Endothelial cell of umbilical vein (primary cell): ENCODE measurements around the gene RAMP1. TPM values are rescaled to one million over a fixed set of nuclear protein-coding genes. Genes with fewer than 3 reads are reported as not detected.

Experiments used
- BruUV-seq: library from RNA; stranded (reverse); fragments of 400-500 nt; replicated peaks from 2 replicates; lab custom pipeline; 2021; lab: Mats Ljungman, UMichigan
- CTCF ChIA-PET: fragments of 300-600, 350-600 bp; sonication (Branson Sonifier 250); formaldehyde crosslinking; loops from one replicate; lab custom pipeline; 2021; ENCODE audit warnings: antibody characterized with exemption, inconsistent platforms; lab: Charles Lee
- POLR2A ChIA-PET: fragments of 300-600, 350-600 bp; sonication (Branson Sonifier 250); formaldehyde crosslinking; loops from one replicate; lab custom pipeline; 2021; ENCODE audit warnings: antibody characterized with exemption, inconsistent platforms; lab: Charles Lee
- DNase-seq: peaks from one replicate; pipeline ENCODE4 v3.0.0-alpha.2; 2011; ENCODE audit warnings: low read depth, low spot score
- FAIRE-seq: peaks from 2 replicates; lab custom pipeline; 2011; peaks lifted over from hg19 to GRCh38; lab: Jason Lieb, UNC
- H2AFZ ChIP-seq: 2 replicates; pipeline ENCODE4 v1.6.0; 2012; ENCODE audit warnings: low read depth, low read length, control low read depth, inconsistent platforms
- H3K27ac ChIP-seq: 2 replicates; pipeline ENCODE4 v1.5.1; 2011; ENCODE audit warnings: low read depth, mild to moderate bottlenecking, control low read depth, low read length, moderate library complexity; ENCODE audit not compliant: insufficient read depth
- H3K27me3 ChIP-seq, 2 experiments: 2 replicates each; pipeline versions ENCODE4 v1.6.0 to v1.6.1; 2011; ENCODE audit warnings: low read length in 2 of 2, mixed read lengths in 1 of 2; ENCODE audit not compliant: control insufficient read depth in 2 of 2, insufficient read depth in 2 of 2
- H3K36me3 ChIP-seq, 2 experiments: 2 replicates in 1 of 2; 3 replicates in 1 of 2; pipeline ENCODE4 v1.5.1; 2011; ENCODE audit warnings: low read length in 2 of 2, mild to moderate bottlenecking in 1 of 2, moderate library complexity in 1 of 2; ENCODE audit not compliant: control insufficient read depth in 2 of 2, insufficient read depth in 2 of 2; ENCODE audit errors: extremely low read depth in 1 of 2
- H3K4me1 ChIP-seq: 3 replicates; pipeline ENCODE4 v1.5.1; 2011; ENCODE audit warnings: mild to moderate bottlenecking, low read length; ENCODE audit not compliant: control insufficient read depth, insufficient read depth; ENCODE audit errors: extremely low read depth
- H3K4me2 ChIP-seq: 2 replicates; pipeline ENCODE4 v1.6.1; 2011; ENCODE audit warnings: low read length, control low read depth, mixed read lengths; ENCODE audit not compliant: insufficient read depth
- H3K4me3 ChIP-seq, 3 experiments: fragments of 200-600 bp in 1 of 3; sonication (generic), shearing (Covaris generic) in 1 of 3; replicated peaks in 1 of 3; 2 replicates each; pipeline ENCODE4 v1.5.1; 2011 to 2016; ENCODE audit warnings: control low read depth in 3 of 3, low read length in 3 of 3, mild to moderate bottlenecking in 2 of 3, inconsistent platforms in 1 of 3, low read depth in 1 of 3, moderate library complexity in 1 of 3; ENCODE audit not compliant: insufficient read depth in 1 of 3
- H3K79me2 ChIP-seq: 2 replicates; pipeline ENCODE4 v1.6.0; 2012; ENCODE audit warnings: low read length, inconsistent platforms; ENCODE audit not compliant: control insufficient read depth, insufficient read depth
- H3K9ac ChIP-seq: replicated peaks from 2 replicates; pipeline ENCODE3; 2011; ENCODE audit warnings: low read length, control low read depth; ENCODE audit not compliant: insufficient read depth; ENCODE audit errors: extremely low read depth
- H3K9me1 ChIP-seq: replicated peaks from 3 replicates; pipeline ENCODE4 v1.6.0; 2011; ENCODE audit warnings: mild to moderate bottlenecking, low read length; ENCODE audit not compliant: control insufficient read depth, insufficient read depth; ENCODE audit errors: extremely low read depth
- H3K9me3 ChIP-seq: replicated peaks from 2 replicates; pipeline ENCODE4 v1.5.1; 2012; ENCODE audit warnings: low read length, inconsistent platforms; ENCODE audit not compliant: control insufficient read depth, insufficient read depth
- H4K20me1 ChIP-seq: replicated peaks from 2 replicates; pipeline ENCODE3; 2011; ENCODE audit warnings: mild to moderate bottlenecking, low read length; ENCODE audit not compliant: control insufficient read depth, insufficient read depth; ENCODE audit errors: extremely low read depth
- EZH2 ChIP-seq: IDR thresholded peaks from 2 replicates; pipeline ENCODE4 v1.6.1; 2012; ENCODE audit warnings: borderline replicate concordance, low read depth, mild to moderate bottlenecking, moderate library complexity, low read length, inconsistent platforms; ENCODE audit not compliant: severe bottlenecking
- FOS ChIP-seq: IDR thresholded peaks from 2 replicates; pipeline ENCODE4 v1.6.1; 2011; ENCODE audit warnings: mild to moderate bottlenecking, low read length, moderate library complexity, borderline replicate concordance; ENCODE audit not compliant: insufficient read depth
- GATA2 ChIP-seq: IDR thresholded peaks from 2 replicates; pipeline ENCODE4 v1.7.0; 2011; ENCODE audit warnings: low read depth, mild to moderate bottlenecking, moderate library complexity, mixed read lengths, low read length; ENCODE audit not compliant: insufficient read length, insufficient read depth
- JUN ChIP-seq: IDR thresholded peaks from 2 replicates; pipeline ENCODE4 v1.6.1; 2011; ENCODE audit warnings: borderline replicate concordance, low read depth; ENCODE audit not compliant: insufficient read length, insufficient read depth
- MYC ChIP-seq: IDR thresholded peaks from one replicate; pipeline ENCODE4 v1.6.1; 2011; ENCODE audit warnings: mild to moderate bottlenecking, low read depth, low read length
- POLR2A ChIP-seq: IDR thresholded peaks from 2 replicates; pipeline ENCODE4 v1.6.1; 2012; ENCODE audit warnings: low read depth, mild to moderate bottlenecking, control low read depth, low read length
- POLR2AphosphoS5 ChIP-seq: IDR thresholded peaks from 2 replicates; pipeline ENCODE4 v1.6.1; 2012; ENCODE audit warnings: low read depth, mild to moderate bottlenecking, control low read depth, low read length, moderate library complexity; ENCODE audit not compliant: insufficient read depth
- dilution Hi-C: fragments of 300-500 bp; cut with MboI; formaldehyde crosslinking; loops from one replicate; pipeline ENCODE4 v1.15.0; 2019; ENCODE audit warnings: low sequenced_read_pairs; ENCODE audit not compliant: extremely low pct_ligation_motif_present
- intact Hi-C: fragments of 100-400 bp; cut with micrococcal nuclease; formaldehyde crosslinking; loops from one replicate; pipeline ENCODE4 v1.10.0; 2022
- polyA plus RNA-seq, 4 experiments: library from polyadenylated mRNA; depleted of rRNA in 3 of 4; stranded (reverse) in 3 of 4; unstranded in 1 of 4; fragments of >200 nt; gene quantifications; 2 replicates each; pipeline versions ENCODE4 v1.2.1 to v1.2.3, GENCODE V29; 2011 to 2012; ENCODE audit warnings: missing spikeins in 1 of 4
- total RNA-seq: library from RNA; stranded (reverse); gene quantifications from 2 replicates; pipeline ENCODE4 v1.2.3, GENCODE V29; 2021
- TF ChIP-seq, protein P1 (sequence below), 2 donors: IDR thresholded peaks; 1 replicate in 1 of 2; 2 replicates in 1 of 2; pipeline ENCODE4 v1.5.1; 2011; ENCODE audit warnings: low read length in 2 of 2, mild to moderate bottlenecking in 2 of 2, moderate library complexity in 2 of 2, control low read depth in 1 of 2, inconsistent platforms in 1 of 2, low read depth in 1 of 2; ENCODE audit not compliant: insufficient read depth in 1 of 2; ENCODE audit errors: extremely low read depth in 1 of 2
- TF ChIP-seq, protein P2 (sequence below): IDR thresholded peaks from 2 replicates; pipeline ENCODE4 v1.6.1; 2011; ENCODE audit not compliant: insufficient read depth, insufficient read length

The RAMP1 gene
- total and polyA plus RNA-seq, 2 donors (not counting 3 experiments of a cell fraction or from before 2014, with no cell fraction given) = 0.18 TPM; not detected in 1

DNA sequence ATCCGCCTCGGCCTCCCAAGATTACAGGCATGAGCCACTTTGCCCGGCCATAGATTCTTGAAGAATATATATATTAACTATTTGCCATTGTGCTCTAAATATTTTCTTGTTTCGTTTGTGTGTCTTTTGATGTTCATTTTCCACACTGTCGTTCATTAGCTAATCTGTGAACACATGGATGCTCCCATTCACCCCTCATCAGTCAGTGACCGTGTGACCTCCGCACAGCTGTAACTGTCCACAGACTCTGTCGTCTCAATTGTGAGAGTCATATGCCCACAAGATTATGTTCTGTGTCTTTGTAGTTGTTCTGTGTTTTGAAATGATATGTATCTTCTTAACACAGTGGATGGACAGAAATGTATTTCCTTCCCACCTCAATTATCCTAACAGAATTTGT, 29.6 kb downstream of the RAMP1 start:
- POLR2A ChIA-PET = no interaction called here
- TF ChIP-seq MYC (no peak), POLR2AphosphoS5 (no peak), JUN (no peak), EZH2 (no peak), FOS (no peak), POLR2A (no peak), GATA2 (no peak)
- TF ChIP-seq, protein P1, sequence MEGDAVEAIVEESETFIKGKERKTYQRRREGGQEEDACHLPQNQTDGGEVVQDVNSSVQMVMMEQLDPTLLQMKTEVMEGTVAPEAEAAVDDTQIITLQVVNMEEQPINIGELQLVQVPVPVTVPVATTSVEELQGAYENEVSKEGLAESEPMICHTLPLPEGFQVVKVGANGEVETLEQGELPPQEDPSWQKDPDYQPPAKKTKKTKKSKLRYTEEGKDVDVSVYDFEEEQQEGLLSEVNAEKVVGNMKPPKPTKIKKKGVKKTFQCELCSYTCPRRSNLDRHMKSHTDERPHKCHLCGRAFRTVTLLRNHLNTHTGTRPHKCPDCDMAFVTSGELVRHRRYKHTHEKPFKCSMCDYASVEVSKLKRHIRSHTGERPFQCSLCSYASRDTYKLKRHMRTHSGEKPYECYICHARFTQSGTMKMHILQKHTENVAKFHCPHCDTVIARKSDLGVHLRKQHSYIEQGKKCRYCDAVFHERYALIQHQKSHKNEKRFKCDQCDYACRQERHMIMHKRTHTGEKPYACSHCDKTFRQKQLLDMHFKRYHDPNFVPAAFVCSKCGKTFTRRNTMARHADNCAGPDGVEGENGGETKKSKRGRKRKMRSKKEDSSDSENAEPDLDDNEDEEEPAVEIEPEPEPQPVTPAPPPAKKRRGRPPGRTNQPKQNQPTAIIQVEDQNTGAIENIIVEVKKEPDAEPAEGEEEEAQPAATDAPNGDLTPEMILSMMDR (IDR thresholded peaks at IDR 0.05; ENCODE audit: extremely low read depth in 1 of 2, insufficient read depth in 1 of 2, low read depth in 1 of 2, low read length in 2 of 2) = no peak
- TF ChIP-seq, protein P2, sequence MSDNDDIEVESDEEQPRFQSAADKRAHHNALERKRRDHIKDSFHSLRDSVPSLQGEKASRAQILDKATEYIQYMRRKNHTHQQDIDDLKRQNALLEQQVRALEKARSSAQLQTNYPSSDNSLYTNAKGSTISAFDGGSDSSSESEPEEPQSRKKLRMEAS = no peak
- Histone ChIP-seq H3K36me3 (no peaks in the 10 kb centered on the region), H3K27me3 (no peaks in the 10 kb centered on the region), H3K9ac (no peak overlapping the region), H3K27ac (no peak overlapping the region), H3K4me2 (no peak overlapping the region), H4K20me1 (no peaks in the 10 kb centered on the region), H3K4me1 (peaks cover 9% of the 10 kb centered on the region), H2AFZ (no peak overlapping the region), H3K79me2 (no peaks in the 10 kb centered on the region), H3K9me3 (no peaks in the 10 kb centered on the region), H3K4me3 (no peak overlapping the region), H3K9me1 (no peaks in the 10 kb centered on the region)
- intact Hi-C loops = no loop called here
- CTCF ChIA-PET = no interaction called here
- dilution Hi-C loops = no loop called here
- BruUV-seq = no TSS peak
- DNase-seq = no peak
- no peak for FAIRE-seq
